ENCODE measurements around the gene CYP3A5. TPM values are rescaled to one million over a fixed set of nuclear protein-coding genes. Genes with fewer than 3 reads are reported as not detected.
"Not testable (repeated sequence)": the region's sequence is repeated elsewhere in the genome, so short reads cannot be mapped to it uniquely, and the experiment has no call there.

The CYP3A5 gene
- total RNA-seq, 1 experiment from 2014 or later: not detected

DNA sequence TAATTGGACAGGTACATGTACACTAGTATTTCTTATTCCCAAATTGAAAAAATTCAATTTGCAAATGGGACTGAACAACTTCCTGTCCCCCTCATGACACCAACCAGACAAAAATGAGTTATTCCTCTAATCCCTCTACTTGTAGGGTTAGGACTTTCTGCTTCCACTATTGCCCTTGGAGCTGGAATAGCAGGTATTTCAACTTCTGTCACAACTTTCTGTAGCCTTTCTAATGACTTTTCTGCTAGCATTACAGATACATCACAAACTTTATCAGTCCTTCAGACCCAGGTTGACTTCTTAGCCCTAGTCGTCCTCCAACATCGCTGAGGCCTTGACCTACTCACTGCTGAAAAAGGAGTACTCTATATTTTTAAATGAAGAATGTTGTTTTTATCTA, 48.8 kb upstream of the CYP3A5 start:
- H3K27me3 ChIP-seq (ENCODE audit: insufficient read depth, low read length): no peaks in the 10 kb centered on the region
- no peak overlapping the region for H3K27ac ChIP-seq (ENCODE audit: insufficient read length, low read depth, low read length)
- H2BK12ac ChIP-seq (ENCODE audit: insufficient read length, low read depth, low read length): no peak overlapping the region
- no peak overlapping the region for H2BK15ac ChIP-seq (ENCODE audit: low read depth, low read length)
- H3K9me3 Mint-ChIP-seq: no peaks in the 10 kb centered on the region
- H2BK120ac ChIP-seq (ENCODE audit: low read depth, low read length, poor library complexity, severe bottlenecking): no peak overlapping the region
- H4K20me1 ChIP-seq (ENCODE audit: control insufficient read depth, insufficient read depth, insufficient read length): no peaks in the 10 kb centered on the region
- H2BK5ac ChIP-seq (ENCODE audit: insufficient read length, low read length): no peak overlapping the region
- H3T11ph ChIP-seq (ENCODE audit: low read length): no peak overlapping the region
- no peak overlapping the region for H2AK5ac ChIP-seq (ENCODE audit: insufficient read length, low read length)
- no peaks in the 10 kb centered on the region for H3K4me1 ChIP-seq (ENCODE audit: insufficient read depth, low read length)
- no peak overlapping the region for H4K8ac ChIP-seq (replicated peaks; ENCODE audit: insufficient read length, low read depth, low read length)
- H3K4ac ChIP-seq (ENCODE audit: low read depth, low read length): no peak overlapping the region
- no CpG with 5 or more reads among the region's 2 CpGs for WGBS (ENCODE audit: extremely low coverage, insufficient read length, low lambda C conversion rate)
- H3K79me1 ChIP-seq (ENCODE audit: insufficient read depth, low read depth, low read length, poor library complexity, severe bottlenecking): no peaks in the 10 kb centered on the region
- H3K27me3 Mint-ChIP-seq (ENCODE audit: low read depth): peaks cover 6% of the 10 kb centered on the region
- no peak overlapping the region for H4K91ac ChIP-seq (ENCODE audit: insufficient read length, low read depth, low read length)
- H3K4me3 Mint-ChIP-seq: no peak overlapping the region
- no peak overlapping the region for H3K27ac Mint-ChIP-seq
- H2AFZ ChIP-seq (ENCODE audit: low read length): no peak overlapping the region
- no peaks in the 10 kb centered on the region for H3K36me3 Mint-ChIP-seq (ENCODE audit: insufficient read depth in 1 of 3, low read depth in 3 of 3)
- no peak overlapping the region for H3K56ac ChIP-seq (ENCODE audit: insufficient read length, low read depth, low read length)
- H3K79me2 ChIP-seq (ENCODE audit: insufficient read depth, low read length): no peaks in the 10 kb centered on the region
- H4K5ac ChIP-seq (ENCODE audit: insufficient read length, low read depth, low read length): no peak overlapping the region
- no peak overlapping the region for H3K9ac ChIP-seq (ENCODE audit: extremely low read depth, insufficient read length, low read length)
- H3K9me3 ChIP-seq (ENCODE audit: control insufficient read depth, low read depth, low read length): no peaks in the 10 kb centered on the region
- no peaks in the 10 kb centered on the region for H3K4me1 Mint-ChIP-seq
- H3K23me2 ChIP-seq (ENCODE audit: insufficient read length, low read depth, low read length, poor library complexity, severe bottlenecking): no peaks in the 10 kb centered on the region
- H3K23ac ChIP-seq (ENCODE audit: insufficient read length, low read depth, low read length): no peak overlapping the region
- H3K18ac ChIP-seq (ENCODE audit: insufficient read length, low read depth, low read length): no peak overlapping the region
- H3K14ac ChIP-seq (ENCODE audit: insufficient read depth, low read length): no peak overlapping the region
- TF ChIP-seq, protein P1, sequence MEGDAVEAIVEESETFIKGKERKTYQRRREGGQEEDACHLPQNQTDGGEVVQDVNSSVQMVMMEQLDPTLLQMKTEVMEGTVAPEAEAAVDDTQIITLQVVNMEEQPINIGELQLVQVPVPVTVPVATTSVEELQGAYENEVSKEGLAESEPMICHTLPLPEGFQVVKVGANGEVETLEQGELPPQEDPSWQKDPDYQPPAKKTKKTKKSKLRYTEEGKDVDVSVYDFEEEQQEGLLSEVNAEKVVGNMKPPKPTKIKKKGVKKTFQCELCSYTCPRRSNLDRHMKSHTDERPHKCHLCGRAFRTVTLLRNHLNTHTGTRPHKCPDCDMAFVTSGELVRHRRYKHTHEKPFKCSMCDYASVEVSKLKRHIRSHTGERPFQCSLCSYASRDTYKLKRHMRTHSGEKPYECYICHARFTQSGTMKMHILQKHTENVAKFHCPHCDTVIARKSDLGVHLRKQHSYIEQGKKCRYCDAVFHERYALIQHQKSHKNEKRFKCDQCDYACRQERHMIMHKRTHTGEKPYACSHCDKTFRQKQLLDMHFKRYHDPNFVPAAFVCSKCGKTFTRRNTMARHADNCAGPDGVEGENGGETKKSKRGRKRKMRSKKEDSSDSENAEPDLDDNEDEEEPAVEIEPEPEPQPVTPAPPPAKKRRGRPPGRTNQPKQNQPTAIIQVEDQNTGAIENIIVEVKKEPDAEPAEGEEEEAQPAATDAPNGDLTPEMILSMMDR (conservative IDR thresholded peaks at IDR 0.05): no peak
- DNase-seq: no peak
- no peak overlapping the region for H3K4me2 ChIP-seq (ENCODE audit: insufficient read depth, insufficient read length, low read length)
- no peak overlapping the region for H2BK20ac ChIP-seq (ENCODE audit: low read depth, low read length, poor library complexity, severe bottlenecking)

DNA sequence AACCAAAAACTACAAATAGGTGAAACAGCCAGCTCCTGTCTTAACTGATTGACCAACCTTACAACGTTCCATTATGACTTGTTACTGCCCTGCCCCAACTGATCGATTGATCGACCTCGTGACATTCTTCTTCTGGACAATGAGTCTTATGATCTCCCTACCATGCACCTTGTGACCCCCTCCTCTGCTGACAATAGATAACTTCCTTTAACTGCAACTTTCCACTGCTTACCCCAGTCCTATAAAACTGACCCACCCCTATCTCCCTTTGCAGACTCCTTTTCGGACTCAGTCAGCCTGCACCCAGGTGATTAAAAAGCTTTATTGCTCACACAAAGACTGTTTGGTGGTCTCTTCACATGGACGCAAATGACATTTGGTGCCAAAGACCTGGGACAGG, 43.4 kb upstream of the CYP3A5 start:
- H2AFZ ChIP-seq (ENCODE audit: low read length); H3K27ac ChIP-seq (ENCODE audit: insufficient read length, low read depth, low read length); H4K5ac ChIP-seq (ENCODE audit: insufficient read length, low read depth, low read length); H2AK5ac ChIP-seq (ENCODE audit: insufficient read length, low read length); H3K4me1 Mint-ChIP-seq; H3K23me2 ChIP-seq (ENCODE audit: insufficient read length, low read depth, low read length, poor library complexity, severe bottlenecking); H4K8ac ChIP-seq (replicated peaks; ENCODE audit: insufficient read length, low read depth, low read length); H2BK5ac ChIP-seq (ENCODE audit: insufficient read length, low read length); H3K27ac Mint-ChIP-seq; H3K14ac ChIP-seq (ENCODE audit: insufficient read depth, low read length); H3K23ac ChIP-seq (ENCODE audit: insufficient read length, low read depth, low read length); H3K9ac ChIP-seq (ENCODE audit: extremely low read depth, insufficient read length, low read length); H3K9me3 ChIP-seq (ENCODE audit: control insufficient read depth, low read depth, low read length); H3T11ph ChIP-seq (ENCODE audit: low read length); H3K27me3 ChIP-seq (ENCODE audit: insufficient read depth, low read length); H2BK120ac ChIP-seq (ENCODE audit: low read depth, low read length, poor library complexity, severe bottlenecking); H3K79me1 ChIP-seq (ENCODE audit: insufficient read depth, low read depth, low read length, poor library complexity, severe bottlenecking); H3K56ac ChIP-seq (ENCODE audit: insufficient read length, low read depth, low read length); H3K4me2 ChIP-seq (ENCODE audit: insufficient read depth, insufficient read length, low read length); DNase-seq; H3K36me3 Mint-ChIP-seq (ENCODE audit: insufficient read depth in 1 of 3, low read depth in 3 of 3); H4K91ac ChIP-seq (ENCODE audit: insufficient read length, low read depth, low read length); H2BK15ac ChIP-seq (ENCODE audit: low read depth, low read length); H3K4me3 Mint-ChIP-seq; H3K4me1 ChIP-seq (ENCODE audit: insufficient read depth, low read length); H4K20me1 ChIP-seq (ENCODE audit: control insufficient read depth, insufficient read depth, insufficient read length); H2BK20ac ChIP-seq (ENCODE audit: low read depth, low read length, poor library complexity, severe bottlenecking); H3K79me2 ChIP-seq (ENCODE audit: insufficient read depth, low read length); H2BK12ac ChIP-seq (ENCODE audit: insufficient read length, low read depth, low read length); H3K4ac ChIP-seq (ENCODE audit: low read depth, low read length); H3K9me3 Mint-ChIP-seq; H3K18ac ChIP-seq (ENCODE audit: insufficient read length, low read depth, low read length): not testable (repeated sequence)
- H3K27me3 Mint-ChIP-seq (ENCODE audit: low read depth): peaks cover 31% of the 10 kb centered on the region
- WGBS (ENCODE audit: extremely low coverage, insufficient read length, low lambda C conversion rate): no CpG with 5 or more reads among the region's 6 CpGs
